Adipose tissue (tissue), 3 donors: ENCODE results near the gene C1QTNF5. TPM values are rescaled to one million over a fixed set of nuclear protein-coding genes. Genes with fewer than 3 reads are reported as not detected.

Source experiments
- H3K27ac ChIP-seq: one replicate; pipeline ENCODE4 v1.5.1; 2013; ENCODE audit warnings: low read depth, low read length
- WGBS, 3 donors: extraction: QIAGEN DNeasy Blood & Tissue Kit; methylation state at CpG; one replicate each; pipeline ENCODE4 v1.1.7; 2013; 5-methylcytosine and 5-hydroxymethylcytosine counted together
- polyA plus RNA-seq, 3 donors: library from polyadenylated mRNA; stranded (reverse); fragments of 200-250 nt; gene quantifications; one replicate each; pipeline ENCODE4 v1.2.3, GENCODE V29; 2013
- donor health status: healthy with polysubstance abuse.
- donor health status: Bipolar disorder and iron deficiency.
- donor health status: healthy.

The C1QTNF5 gene
- polyA plus RNA-seq, 3 donors = 13.1 to 45.3 (median 26.5) TPM

DNA sequence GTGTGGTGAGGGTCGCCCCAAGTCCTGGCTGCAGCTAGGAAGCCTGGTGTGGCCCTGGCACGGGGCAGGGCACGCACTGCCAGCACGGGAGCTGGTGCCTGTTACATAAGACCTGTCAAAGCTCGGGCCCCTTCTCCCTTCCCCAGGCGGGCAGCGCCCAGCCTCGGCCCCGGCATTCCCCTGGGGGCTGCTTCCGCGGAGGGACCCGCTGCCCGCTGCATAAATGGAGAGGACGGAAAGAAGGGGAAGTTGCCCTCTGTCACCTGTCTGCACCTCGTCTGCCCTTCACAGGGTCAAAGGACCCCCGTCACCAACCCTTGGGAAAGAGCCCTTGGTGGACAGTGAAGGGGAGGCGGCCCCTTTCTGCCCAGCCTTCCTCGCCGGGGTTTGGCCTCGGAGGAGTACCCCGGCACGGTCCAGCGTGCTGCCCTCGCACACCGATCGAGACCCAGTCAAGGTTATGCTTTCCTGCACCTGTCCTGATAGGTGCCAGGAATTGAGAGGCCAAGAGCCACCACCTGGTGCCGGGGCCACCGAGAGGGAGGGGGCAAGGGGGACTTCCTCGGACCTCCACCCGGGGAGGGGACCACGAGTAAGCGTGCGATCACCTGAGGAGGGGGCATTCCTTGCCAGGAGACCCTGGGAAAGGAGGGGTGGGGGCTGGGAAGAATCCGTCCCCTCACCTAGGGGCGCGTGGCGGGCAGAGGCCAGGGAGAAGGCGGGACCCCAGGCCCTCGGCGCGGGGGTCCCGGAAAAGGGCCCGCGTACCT is 22.6 kb upstream of the C1QTNF5 start:
- H3K27ac ChIP-seq = no peak overlapping the region
- 17 to 49% (median 43%) methylated on average over 40 to 44 of the region's 44 CpGs for WGBS, 3 donors

DNA sequence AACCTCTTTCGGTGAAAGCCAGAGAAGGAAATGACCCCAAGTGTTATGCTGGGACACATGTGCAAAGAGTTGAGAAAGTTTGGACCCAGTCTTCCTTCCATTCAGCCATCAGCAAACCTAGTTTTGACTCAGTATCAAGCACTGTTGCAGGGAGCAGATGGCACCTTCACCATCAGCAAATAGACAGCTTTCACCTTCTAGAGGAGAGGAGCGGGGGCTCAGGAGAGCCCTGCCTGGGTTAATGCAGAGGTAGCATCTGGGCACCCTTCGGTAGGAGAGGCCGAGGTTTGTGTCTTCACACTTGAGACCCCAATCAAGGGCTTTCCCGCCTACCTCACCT is 22.0 kb upstream of the C1QTNF5 start:
- 52 to 95% (median 93%) methylated on average over 5 of the region's 5 CpGs for WGBS, 3 donors

DNA sequence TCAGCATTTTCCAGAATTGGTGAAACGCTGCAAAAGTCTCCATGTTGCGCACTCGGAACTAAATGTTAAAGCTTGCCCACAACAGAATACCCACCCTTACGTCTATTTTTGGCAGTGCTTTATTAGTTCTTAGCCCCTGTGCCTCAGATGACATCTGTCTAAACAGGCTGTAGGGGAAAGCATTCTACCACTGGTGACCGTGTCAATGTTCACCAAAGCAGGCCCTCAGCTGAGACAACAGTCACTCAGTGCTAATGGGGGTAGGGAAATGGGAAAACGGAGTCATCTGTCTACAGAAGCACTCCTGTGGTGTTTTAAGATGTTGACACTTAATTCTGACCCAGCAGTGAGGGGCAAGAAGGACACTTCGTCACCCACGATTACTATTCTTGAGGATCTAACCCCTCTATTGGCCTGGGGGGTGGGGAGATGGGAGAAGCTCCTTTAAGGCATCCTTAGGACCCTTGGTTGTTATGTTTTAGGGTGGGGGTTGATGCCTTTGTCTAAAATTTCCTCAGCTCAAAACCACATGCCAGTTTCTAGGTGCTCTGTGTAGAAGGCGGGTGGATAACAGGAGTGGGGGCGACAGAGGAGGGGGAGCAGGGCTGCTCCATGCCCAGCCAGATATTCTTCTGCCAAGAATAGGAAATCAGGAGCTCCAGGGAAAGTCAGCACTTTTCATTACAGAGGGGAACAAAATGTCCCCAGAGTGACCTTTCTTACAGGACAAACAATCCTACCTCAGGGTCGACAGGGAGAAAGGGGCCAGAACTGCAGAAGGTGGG is 21.4 kb upstream of the C1QTNF5 start:
- H3K27ac ChIP-seq = no peak overlapping the region
- WGBS, 3 donors = 46 to 87% (median 82%) methylated on average over 11 of the region's 11 CpGs

More for the DNA sequence above, 22.0 kb upstream of the C1QTNF5 start:
- no peak overlapping the region for H3K27ac ChIP-seq

DNA sequence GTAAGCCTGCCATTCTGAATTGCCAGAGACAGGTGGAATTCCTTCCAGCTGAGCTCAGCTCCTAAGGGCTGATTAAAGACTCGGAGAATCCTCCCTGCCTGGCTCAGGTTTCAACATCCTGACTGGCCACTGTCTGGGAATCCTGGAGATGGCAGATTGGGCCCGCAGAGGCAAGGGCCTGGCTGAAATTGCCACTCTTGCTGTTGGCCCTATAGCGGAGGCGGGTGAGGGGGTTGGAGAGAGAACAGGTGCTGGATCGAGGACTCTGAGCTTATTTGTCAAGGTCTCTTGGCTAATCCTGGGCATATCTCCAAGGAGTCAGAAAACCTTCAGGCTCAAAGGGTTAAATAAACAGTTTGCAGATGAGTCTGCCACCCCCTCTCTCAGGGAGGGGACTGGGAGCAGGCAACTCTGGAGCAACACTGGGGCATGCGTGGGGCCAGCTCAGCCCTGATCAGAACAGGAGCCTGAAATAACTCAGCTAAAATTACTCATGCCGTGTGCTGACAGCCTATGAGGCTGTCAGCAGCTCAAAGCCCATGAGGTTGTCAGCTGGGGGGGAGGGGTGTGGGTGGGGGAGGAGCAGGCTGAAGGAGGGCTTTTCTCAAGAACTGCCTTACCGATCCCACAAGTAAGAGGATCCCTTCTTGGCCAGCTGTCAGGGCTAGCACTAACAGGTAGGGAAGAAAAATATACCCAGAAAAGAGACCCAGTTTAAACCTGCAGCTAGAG is 20.5 kb upstream of the C1QTNF5 start:
- H3K27ac ChIP-seq = no peak overlapping the region
- 21 to 59% (median 59%) methylated on average over 8 of the region's 8 CpGs for WGBS, 3 donors

DNA sequence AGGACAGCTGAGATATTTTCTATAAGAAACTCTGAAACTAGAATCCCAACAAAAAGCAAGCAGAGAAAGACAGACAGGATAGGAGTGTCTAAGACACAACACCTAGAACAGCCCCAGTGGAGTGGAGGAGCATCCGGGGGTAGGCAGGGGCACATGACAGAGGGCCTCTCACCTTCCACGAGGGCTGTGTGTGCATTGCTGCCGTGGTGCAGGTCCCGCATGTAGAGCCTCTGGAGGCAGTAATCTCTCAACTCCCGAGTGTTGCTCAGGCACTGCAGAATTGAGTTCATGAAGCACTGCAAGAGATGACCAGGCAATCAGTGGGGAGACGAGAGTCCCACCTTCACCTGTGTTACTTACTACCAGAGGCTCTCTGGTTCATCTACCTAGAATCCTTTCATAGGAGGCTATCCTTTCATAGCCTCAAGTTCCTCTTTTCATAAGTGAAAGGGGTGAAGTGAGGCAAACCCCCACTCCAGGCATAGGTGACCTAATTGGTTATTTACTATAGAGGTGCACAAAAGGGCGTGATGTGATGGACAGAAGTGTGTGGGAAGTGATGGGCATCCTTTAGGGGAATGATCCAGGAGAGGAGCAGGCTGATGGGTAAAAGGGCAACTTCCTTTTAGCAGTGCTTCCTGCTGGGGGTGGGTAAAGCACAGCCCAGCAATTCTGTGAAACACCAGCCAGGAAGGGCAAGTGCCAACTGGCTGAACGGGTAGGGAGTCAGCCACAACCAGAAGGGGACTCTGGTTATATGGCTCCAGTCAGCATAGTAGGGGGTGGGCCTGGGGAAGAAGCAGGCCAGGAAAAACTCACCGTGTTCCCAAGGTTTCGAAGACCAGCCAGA is 18.9 kb upstream of the C1QTNF5 start:
- 79 to 82% (median 81%) methylated on average over 10 of the region's 10 CpGs for WGBS, 3 donors

DNA sequence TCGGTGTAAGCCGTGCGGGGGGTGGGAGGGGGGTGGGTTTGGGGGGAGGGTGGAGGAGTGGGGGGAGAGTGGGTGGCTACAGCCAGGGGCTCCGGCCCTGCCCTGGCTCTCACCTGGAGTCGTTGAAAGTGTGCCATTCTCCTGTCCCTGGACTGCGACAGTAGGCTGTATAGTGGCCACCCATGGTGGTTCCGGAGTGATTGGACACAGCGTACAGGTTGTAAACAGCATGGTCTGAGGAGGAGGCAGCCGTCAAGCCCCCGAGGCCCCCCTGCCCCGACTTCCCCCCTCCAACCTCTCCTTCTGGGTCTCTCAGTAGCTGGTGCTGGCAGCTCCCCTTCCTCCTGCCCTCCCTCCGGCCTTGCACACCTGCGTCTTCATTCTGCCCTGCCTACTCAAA is 16.4 kb upstream of the C1QTNF5 start:
- WGBS, 3 donors = 41 to 53% (median 52%) methylated on average over 10 to 13 of the region's 13 CpGs
- no peak overlapping the region for H3K27ac ChIP-seq

More for the DNA sequence above, 18.9 kb upstream of the C1QTNF5 start:
- no peak overlapping the region for H3K27ac ChIP-seq

DNA sequence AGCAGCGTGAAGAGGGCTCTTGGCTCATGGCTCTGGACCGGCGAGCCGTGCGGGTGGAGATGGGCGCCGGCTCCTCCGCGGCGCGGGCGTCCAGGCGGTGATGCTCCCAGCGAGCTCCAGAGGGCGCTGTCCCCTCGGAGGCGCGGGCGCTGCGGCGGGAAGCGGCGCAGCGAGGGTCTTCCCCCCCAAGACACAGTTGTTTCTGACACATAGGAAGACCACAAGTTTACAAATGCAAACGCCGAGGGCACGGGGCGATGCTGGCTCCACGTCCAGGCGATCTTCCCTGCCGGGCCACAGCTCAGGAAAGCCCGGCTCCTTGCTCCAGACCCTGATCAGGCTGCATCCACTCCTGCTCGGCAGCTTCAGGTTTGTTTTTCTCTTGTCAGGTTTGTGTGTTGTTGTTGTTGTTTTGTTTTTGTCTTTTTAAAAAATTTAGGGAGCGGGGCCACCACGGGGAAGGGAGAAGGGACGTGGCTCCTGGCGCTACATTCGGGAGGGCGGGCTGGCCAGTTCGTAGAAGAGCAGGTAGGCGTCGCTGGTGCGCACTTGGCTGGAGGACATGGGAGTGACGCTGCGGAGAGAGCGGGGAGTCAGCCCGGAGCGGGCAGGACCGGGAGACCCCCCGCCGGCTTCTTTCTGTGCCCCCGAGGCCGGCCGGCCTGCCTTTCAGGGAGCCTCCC is 15.8 kb upstream of the C1QTNF5 start:
- no peak overlapping the region for H3K27ac ChIP-seq
- 1 to 46% (median 1%) methylated on average over 54 of the region's 54 CpGs for WGBS, 3 donors

DNA sequence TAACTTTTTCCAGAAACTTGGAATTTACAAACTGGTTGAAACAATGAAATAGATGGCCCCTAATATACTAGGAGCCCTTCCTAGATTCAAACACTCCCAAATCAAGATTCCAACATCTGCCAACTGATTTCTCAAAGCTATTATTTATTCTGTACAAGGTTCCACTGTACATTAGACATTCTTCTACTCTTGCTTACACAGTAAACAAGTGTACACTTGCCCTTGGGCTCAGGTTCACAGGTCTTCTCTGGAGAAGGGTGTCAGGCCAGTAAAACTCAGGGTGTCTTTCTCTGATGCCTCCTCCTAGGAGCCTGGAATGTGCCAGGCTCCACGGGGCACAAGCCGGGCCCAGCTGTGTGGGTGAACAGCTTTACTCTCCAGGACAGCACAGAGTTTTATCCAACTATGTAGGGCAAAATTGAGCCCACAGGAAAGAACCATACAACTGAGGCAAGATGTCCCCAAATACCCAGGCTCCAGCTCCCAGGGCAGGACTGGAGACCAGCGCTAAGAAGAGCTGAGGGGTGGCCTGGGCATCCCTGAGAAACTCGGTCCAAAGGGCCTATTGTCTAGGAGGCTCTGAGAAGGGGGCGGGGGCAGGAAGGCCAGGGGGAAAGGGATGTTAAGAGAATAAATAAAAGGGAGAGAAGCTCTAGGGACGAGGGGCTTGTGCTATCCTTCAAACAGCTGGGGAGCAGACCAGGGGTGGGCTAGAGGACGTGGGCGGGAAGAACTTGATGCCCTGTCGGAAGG is 14.6 kb upstream of the C1QTNF5 start:
- 71 to 81% (median 74%) methylated on average over 9 of the region's 9 CpGs for WGBS, 3 donors
- H3K27ac ChIP-seq = no peak overlapping the region

DNA sequence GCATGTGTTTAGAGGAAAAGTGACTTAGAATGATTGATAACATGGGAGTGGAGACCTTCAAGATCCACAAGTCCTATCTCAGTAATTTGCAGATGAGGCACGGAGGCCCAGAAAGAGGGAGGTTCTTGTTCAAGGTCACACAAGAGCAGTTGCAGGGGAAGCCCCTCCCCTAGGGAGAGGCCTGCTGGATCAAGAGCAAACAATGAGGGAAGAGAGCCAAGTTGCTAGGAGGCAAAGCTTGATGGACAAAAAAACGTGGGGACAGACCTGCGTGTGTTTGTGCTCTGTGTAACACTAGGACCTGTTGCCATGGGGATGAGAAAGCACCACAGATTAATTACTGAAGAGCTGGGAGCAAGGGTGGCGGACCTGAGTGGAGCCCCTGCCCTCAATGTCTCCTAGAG is 12.2 kb upstream of the C1QTNF5 start:
- 14 to 48% (median 45%) methylated on average over 4 of the region's 4 CpGs for WGBS, 3 donors
- H3K27ac ChIP-seq = no peak overlapping the region

DNA sequence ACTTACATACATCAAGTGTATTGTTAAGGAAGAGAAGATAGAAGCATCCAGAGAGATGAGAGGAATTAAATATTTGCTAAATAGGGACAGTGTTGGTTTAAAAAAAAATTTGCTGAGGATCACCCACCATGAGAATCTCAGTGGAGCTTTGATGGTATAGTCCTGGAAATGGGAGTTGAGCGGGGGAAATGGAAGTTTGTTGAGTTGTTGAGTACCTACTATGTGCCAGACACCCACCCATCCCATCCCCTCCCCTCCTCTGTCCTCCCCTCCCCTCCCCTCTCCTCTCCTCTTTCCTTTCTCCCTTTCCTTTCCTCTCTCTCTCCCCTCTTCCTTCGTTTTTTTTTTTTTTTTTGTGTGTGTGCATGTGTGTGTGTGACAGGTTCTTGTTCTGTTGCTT is 10.5 kb upstream of the C1QTNF5 start:
- no peak overlapping the region for H3K27ac ChIP-seq
- 44 to 100% (median 80%) methylated on average over 1 to 2 of the region's 2 CpGs for WGBS, 3 donors

DNA sequence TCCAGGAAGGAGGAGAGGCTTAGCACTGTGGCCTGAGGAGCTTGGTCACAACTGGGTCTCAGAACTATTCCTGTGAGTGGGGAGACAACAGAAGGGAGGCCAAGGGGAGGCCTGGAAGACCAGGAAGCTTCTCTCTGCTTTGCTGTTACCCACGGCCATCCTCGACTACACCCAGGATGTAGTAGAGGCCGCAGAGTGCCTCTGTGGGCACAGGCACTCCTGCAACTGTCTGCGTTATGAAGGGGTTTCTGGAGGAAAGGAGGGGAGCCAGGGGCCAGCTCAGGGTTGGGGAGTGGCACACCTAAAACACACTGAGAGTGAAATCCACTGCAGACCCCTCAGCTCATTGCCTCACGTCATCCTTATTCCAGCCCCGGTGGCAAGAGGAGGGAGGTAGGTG is 9.6 kb upstream of the C1QTNF5 start:
- 73 to 81% (median 77%) methylated on average over 6 of the region's 6 CpGs for WGBS, 3 donors
- no peak overlapping the region for H3K27ac ChIP-seq

DNA sequence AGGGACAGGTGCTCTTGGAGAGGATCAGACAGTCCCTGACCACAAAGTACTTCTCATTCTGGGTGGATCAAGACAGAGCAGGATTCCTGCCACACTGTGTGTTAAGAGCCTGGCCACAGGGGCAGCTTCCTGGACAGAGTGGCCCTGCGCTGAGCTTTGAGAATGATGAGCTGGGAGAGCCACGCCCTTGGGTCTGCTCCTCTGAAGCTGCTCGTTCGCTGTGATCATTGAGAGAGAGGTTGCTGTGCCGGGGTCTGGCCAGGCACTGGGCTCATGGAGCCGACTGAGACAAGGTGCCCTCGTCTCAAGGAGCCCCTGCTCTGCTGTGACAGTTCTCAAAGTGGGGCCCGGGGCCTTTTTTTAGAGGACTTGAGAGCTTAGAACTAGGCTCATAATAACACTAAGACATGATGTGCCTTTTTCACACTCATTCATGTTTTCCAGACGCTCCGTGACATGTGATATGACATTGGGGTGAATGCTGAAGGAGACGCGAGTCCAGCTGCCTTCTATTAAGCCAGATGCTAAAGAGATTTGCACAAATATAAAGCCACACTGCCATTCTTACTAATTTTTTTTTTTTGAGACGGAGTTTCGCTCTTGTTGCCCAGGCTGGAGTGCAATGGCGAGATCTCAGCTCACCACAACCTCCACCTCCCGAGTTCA is 7.4 kb upstream of the C1QTNF5 start:
- WGBS, 3 donors = 80 to 83% (median 82%) methylated on average over 16 of the region's 16 CpGs
- H3K27ac ChIP-seq = no peak overlapping the region

DNA sequence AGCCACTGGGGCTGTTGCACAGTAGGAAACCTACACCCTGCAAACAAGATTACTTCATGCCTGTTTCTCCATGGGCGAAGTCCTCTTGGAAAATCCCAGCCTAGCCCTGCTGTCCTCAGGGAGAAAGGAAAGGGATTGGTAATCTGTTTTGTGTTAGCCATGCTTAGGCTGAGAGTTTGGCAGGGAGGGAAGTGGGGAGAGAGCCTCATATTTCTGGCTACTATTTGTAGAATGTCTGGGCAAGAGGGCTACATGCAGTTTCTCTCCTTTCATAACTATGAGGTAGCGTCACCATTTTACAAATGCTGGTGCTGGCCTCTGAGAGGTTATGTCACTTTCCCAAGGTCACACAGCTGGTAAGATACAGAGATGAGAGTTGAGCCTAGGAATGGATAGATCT is 6.6 kb upstream of the C1QTNF5 start:
- no peak overlapping the region for H3K27ac ChIP-seq
- 55 to 75% (median 57%) methylated on average over 2 of the region's 2 CpGs for WGBS, 3 donors

DNA sequence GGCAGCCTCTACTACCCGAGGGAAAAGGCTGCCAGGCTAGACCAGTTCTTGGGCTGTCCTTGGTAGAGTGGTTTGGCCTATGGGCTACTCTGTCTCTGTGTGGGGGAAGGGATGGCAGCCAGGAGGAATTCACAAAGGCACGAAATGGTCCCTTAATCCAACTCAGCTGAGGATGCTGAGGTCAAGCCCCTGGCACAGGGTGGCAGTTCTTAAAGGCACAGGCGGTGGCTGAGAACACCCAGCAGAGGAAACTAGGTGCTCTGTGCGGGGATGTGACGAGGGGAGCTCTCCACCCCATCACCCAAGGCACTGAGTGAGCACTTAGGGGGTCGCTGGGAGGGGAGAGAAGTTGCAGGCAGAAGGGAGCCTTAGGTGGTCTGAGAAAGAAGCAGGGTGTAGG is 5.9 kb upstream of the C1QTNF5 start, which contains the start of gene MFRP:
Gene MFRP (minus strand): TSS at position 101 of the 400 bp plus-strand sequence. CDS start 192 bp downstream, outside the sequence.
- WGBS, 3 donors = 50 to 78% (median 66%) methylated on average over 6 of the region's 6 CpGs

DNA sequence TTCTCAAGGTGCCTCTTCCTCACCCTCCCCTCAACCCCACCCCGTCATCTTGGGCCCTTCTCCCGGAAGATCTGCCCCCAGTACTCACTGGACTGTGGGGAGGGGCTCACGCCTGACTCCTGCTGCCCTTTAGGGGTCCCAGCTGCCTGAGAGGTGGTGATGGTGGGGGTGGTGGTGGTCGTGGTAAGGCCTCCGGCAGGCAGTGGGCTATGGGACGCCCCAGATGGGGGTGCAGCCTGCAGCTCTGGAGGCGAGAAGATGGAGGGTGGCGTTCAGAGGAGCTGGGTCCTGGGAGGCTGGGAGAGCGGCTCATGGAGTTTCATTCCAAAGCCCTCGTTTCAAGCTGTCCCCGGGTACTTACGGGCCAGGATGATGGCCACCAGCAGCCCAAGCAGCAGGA is 5.0 kb upstream of the C1QTNF5 start:
- no peak overlapping the region for H3K27ac ChIP-seq
- 87 to 92% (median 88%) methylated on average over 12 of the region's 12 CpGs for WGBS, 3 donors

More for the DNA sequence above, 5.9 kb upstream of the C1QTNF5 start, which contains the start of gene MFRP:
- H3K27ac ChIP-seq = no peak within 1 kb of the TSS

DNA sequence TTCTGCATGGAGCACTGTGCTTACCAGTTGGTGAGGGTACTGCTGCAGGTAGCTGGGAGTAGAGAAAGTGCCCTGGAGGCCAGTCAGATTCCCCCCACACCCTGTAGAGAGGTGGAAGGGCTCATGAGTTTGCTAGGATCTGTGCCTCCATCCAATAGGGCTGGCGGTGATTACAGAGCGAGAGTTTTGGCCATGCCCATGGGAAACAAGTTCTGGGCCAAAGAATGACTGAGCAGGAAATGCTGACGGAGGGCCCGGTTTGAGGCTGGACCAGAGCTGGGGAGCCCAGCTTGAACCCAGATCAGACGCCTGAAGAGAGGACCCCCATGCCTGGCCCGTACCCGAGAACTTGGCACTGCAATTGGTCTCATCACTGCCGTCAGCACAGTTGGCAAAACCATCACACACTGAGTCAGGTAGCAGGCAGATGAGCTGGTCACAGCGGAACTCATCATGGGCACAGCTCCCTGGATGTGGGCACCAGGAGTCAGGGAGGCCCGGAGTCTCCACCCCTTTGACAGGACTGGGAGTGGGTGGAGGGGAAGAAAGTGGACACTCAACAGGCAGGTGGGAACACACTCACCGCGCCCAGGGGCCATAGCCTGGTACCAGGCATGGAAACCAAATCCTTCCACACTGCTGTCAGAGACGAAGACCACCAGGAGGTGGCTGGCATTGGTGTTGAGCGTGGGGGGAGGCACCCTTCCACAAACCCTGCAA is 3.8 kb upstream of the C1QTNF5 start:
- no peak overlapping the region for H3K27ac ChIP-seq
- 73 to 83% (median 76%) methylated on average over 14 of the region's 14 CpGs for WGBS, 3 donors
